ENCODE results near the gene FRMD5.

DNA sequence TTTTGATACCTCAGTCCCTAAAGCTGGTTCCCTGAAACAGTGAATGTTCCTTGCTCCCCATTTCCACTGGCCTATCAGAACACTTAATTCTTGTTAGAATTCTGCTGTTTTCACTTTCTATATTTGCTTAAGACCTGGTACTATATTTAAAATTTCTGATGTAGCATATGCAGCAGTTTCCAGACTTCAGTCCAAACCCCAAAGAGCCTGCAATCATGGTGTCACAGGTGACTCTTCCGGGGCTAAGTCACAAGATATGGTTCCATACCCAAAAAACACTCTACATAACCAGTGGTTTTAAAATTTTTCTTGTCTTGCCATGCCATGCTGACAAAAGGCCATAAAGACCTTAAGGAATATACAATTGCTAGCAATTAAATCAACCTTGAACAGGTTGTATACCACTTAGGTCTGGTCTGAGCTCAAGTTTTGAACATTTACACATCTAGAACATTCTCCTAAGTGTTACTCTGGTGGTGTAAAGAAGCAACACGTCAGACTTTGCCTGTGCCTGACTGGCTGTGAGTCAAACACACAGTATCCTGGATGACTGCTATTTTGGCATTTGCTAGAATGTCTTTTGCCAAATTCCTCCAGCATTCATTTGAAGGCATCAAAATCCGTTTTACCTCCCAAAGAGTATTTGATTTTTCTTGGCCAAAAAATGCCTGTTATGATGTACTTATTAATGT is 160.0 kb downstream of the FRMD5 start:
- TF ChIP-seq, protein P1, sequence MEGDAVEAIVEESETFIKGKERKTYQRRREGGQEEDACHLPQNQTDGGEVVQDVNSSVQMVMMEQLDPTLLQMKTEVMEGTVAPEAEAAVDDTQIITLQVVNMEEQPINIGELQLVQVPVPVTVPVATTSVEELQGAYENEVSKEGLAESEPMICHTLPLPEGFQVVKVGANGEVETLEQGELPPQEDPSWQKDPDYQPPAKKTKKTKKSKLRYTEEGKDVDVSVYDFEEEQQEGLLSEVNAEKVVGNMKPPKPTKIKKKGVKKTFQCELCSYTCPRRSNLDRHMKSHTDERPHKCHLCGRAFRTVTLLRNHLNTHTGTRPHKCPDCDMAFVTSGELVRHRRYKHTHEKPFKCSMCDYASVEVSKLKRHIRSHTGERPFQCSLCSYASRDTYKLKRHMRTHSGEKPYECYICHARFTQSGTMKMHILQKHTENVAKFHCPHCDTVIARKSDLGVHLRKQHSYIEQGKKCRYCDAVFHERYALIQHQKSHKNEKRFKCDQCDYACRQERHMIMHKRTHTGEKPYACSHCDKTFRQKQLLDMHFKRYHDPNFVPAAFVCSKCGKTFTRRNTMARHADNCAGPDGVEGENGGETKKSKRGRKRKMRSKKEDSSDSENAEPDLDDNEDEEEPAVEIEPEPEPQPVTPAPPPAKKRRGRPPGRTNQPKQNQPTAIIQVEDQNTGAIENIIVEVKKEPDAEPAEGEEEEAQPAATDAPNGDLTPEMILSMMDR (IDR thresholded peaks at IDR 0.05; ENCODE audit: low read depth, low read length): no peak
- TF ChIP-seq EZH2phosphoT487 (IDR thresholded peaks at IDR 0.05; ENCODE audit: low read depth): no peak

Data from OCI-LY3 (cell line).